H1 (cell line): Measurements from ENCODE around the gene LCN2. TPM values are rescaled to one million over a fixed set of nuclear protein-coding genes. Genes with fewer than 3 reads are reported as not detected.

Source experiments
- CTCF ChIA-PET: fragments of 300-600 bp; sonication (Branson Sonifier 250); formaldehyde crosslinking; loops from one replicate; lab custom pipeline; 2021; ENCODE audit not compliant: partially characterized antibody; lab: Charles Lee
- POLR2A ChIA-PET: fragments of 300-600 bp; sonication (Branson Sonifier 250); formaldehyde crosslinking; loops from one replicate; lab custom pipeline; 2021; ENCODE audit warnings: inconsistent platforms; ENCODE audit not compliant: partially characterized antibody; lab: Charles Lee
- DNase-seq, 2 experiments: peaks; one replicate each; pipeline versions ENCODE4 v3.0.0 to v3.0.0-alpha.2; 2010 to 2022; ENCODE audit warnings: low spot score in 2 of 2, low read depth in 1 of 2, mixed read lengths in 1 of 2
- FAIRE-seq: peaks from 2 replicates; lab custom pipeline; 2011; peaks lifted over from hg19 to GRCh38; lab: Jason Lieb, UNC
- H2AFZ ChIP-seq: 2 replicates; pipeline ENCODE4 v1.8.1; 2012; ENCODE audit warnings: low read length, inconsistent platforms
- H2AK5ac ChIP-seq: 2 replicates; pipeline ENCODE4 v1.6.1; 2013; ENCODE audit warnings: low read depth, low read length
- H2BK120ac ChIP-seq: replicated peaks from 2 replicates; pipeline ENCODE3; 2013; ENCODE audit warnings: low read depth, low read length, inconsistent platforms
- H2BK12ac ChIP-seq: 2 replicates; pipeline ENCODE4 v1.6.1; 2013; ENCODE audit warnings: low read depth, low read length
- H2BK15ac ChIP-seq: 2 replicates; pipeline ENCODE4 v1.6.1; 2013; ENCODE audit warnings: low read length
- H2BK20ac ChIP-seq: 2 replicates; pipeline ENCODE4 v1.6.1; 2013; ENCODE audit warnings: low read length
- H2BK5ac ChIP-seq: 2 replicates; pipeline ENCODE4 v1.6.1; 2013; ENCODE audit warnings: low read depth, low read length
- H3K14ac ChIP-seq: 2 replicates; pipeline ENCODE4 v1.6.1; 2013; ENCODE audit warnings: inconsistent platforms; ENCODE audit not compliant: insufficient read length
- H3K18ac ChIP-seq: 2 replicates; pipeline ENCODE4 v1.6.1; 2013; ENCODE audit warnings: low read length; ENCODE audit errors: extremely low read depth
- H3K23ac ChIP-seq: 2 replicates; pipeline ENCODE4 v1.6.1; 2013; ENCODE audit warnings: inconsistent platforms; ENCODE audit not compliant: insufficient read length
- H3K23me2 ChIP-seq: 2 replicates; pipeline ENCODE4 v1.6.1; 2013; ENCODE audit warnings: low read depth, low read length
- H3K27ac ChIP-seq: 2 replicates; pipeline ENCODE4 v1.6.1; 2011; ENCODE audit warnings: low read depth, low read length, inconsistent platforms
- H3K27me3 ChIP-seq, 4 experiments: replicated peaks in 1 of 4; 1 replicate in 1 of 4; 2 replicates in 3 of 4; pipeline versions ENCODE4 v1.6.1 to v1.8.1; 2011 to 2013; ENCODE audit warnings: low read length in 3 of 4, mild to moderate bottlenecking in 3 of 4, inconsistent platforms in 2 of 4, mixed read lengths in 2 of 4, moderate library complexity in 1 of 4; ENCODE audit not compliant: control insufficient read depth in 3 of 4, insufficient read depth in 3 of 4; ENCODE audit errors: extremely low read depth in 1 of 4
- H3K36me3 ChIP-seq, 4 experiments: 2 replicates each; pipeline versions ENCODE4 v1.6.1 to v1.8.1; 2011 to 2013; ENCODE audit warnings: mild to moderate bottlenecking in 4 of 4, low read length in 3 of 4, moderate library complexity in 2 of 4, control low read depth in 1 of 4, inconsistent platforms in 1 of 4; ENCODE audit not compliant: insufficient read depth in 4 of 4, control insufficient read depth in 2 of 4
- H3K4ac ChIP-seq: replicated peaks from 2 replicates; pipeline ENCODE3; 2013; ENCODE audit warnings: low read length, low read depth, mixed read lengths, inconsistent platforms; ENCODE audit not compliant: insufficient read length
- H3K4me1 ChIP-seq, 4 experiments: replicated peaks in 1 of 4; 1 replicate in 1 of 4; 2 replicates in 3 of 4; pipeline versions ENCODE4 v1.6.1 to v1.8.1; 2011 to 2013; ENCODE audit warnings: low read length in 3 of 4, inconsistent platforms in 2 of 4, mixed read lengths in 1 of 4; ENCODE audit not compliant: insufficient read depth in 4 of 4, control insufficient read depth in 3 of 4
- H3K4me2 ChIP-seq, 2 experiments: 2 replicates each; pipeline versions ENCODE4 v1.6.1 to v1.8.1; 2011 to 2013; ENCODE audit warnings: low read depth in 2 of 2, low read length in 2 of 2, control low read depth in 1 of 2, inconsistent platforms in 1 of 2, mild to moderate bottlenecking in 1 of 2; ENCODE audit not compliant: insufficient read depth in 1 of 2
- H3K4me3 ChIP-seq, 4 experiments: fragments of 200-600, 300-600 bp in 1 of 4; sonication (generic), shearing (Covaris generic), sonication (Bioruptor Twin) in 1 of 4; 2 replicates each; pipeline versions ENCODE4 v1.5.1 to v1.8.1; 2011 to 2016; ENCODE audit warnings: low read length in 4 of 4, low read depth in 3 of 4, control low read depth in 2 of 4, inconsistent platforms in 2 of 4, mild to moderate bottlenecking in 2 of 4, mixed read lengths in 1 of 4, moderate library complexity in 1 of 4; ENCODE audit not compliant: insufficient read depth in 2 of 4; ENCODE audit errors: extremely low read depth in 1 of 4
- H3K56ac ChIP-seq: replicated peaks from 2 replicates; pipeline ENCODE3; 2013; ENCODE audit warnings: low read depth, mild to moderate bottlenecking, mixed read lengths, low read length, inconsistent platforms; ENCODE audit not compliant: insufficient read length
- H3K79me1 ChIP-seq: 2 replicates; pipeline ENCODE4 v1.6.1; 2013; ENCODE audit warnings: low read depth, low read length, control low read depth
- H3K79me2 ChIP-seq, 2 experiments: 2 replicates each; pipeline versions ENCODE4 v1.6.1 to v1.8.1; 2012 to 2013; ENCODE audit warnings: low read length in 2 of 2, mild to moderate bottlenecking in 2 of 2, inconsistent platforms in 1 of 2; ENCODE audit not compliant: insufficient read depth in 2 of 2, control insufficient read depth in 1 of 2
- H3K9ac ChIP-seq, 4 experiments: replicated peaks in 1 of 4; 1 replicate in 1 of 4; 2 replicates in 3 of 4; pipeline versions ENCODE4 v1.6.1 to v1.8.1; 2011 to 2013; ENCODE audit warnings: low read depth in 3 of 4, low read length in 3 of 4, control low read depth in 2 of 4, mild to moderate bottlenecking in 2 of 4, moderate library complexity in 2 of 4, inconsistent platforms in 1 of 4; ENCODE audit errors: extremely low read depth in 1 of 4
- H3K9me3 ChIP-seq, 2 experiments: 2 replicates each; pipeline versions ENCODE4 v1.6.1 to v1.8.1; 2012 to 2013; ENCODE audit warnings: mild to moderate bottlenecking in 2 of 2, moderate library complexity in 2 of 2, control low read depth in 1 of 2, inconsistent platforms in 1 of 2, low read depth in 1 of 2, low read length in 1 of 2, mixed read lengths in 1 of 2; ENCODE audit not compliant: insufficient read depth in 2 of 2
- H4K20me1 ChIP-seq, 2 experiments: replicated peaks in 1 of 2; 2 replicates each; pipeline versions ENCODE3 to v1.8.1; 2011 to 2013; ENCODE audit warnings: inconsistent platforms in 2 of 2, low read length in 2 of 2, mild to moderate bottlenecking in 1 of 2; ENCODE audit not compliant: insufficient read depth in 2 of 2, control insufficient read depth in 1 of 2
- H4K5ac ChIP-seq: 2 replicates; pipeline ENCODE4 v1.6.1; 2013; ENCODE audit warnings: low read length, low read depth, mixed read lengths, inconsistent platforms; ENCODE audit not compliant: insufficient read length
- H4K8ac ChIP-seq: 2 replicates; pipeline ENCODE4 v1.8.0; 2013; ENCODE audit warnings: mild to moderate bottlenecking, moderate library complexity, low read length, inconsistent platforms; ENCODE audit not compliant: insufficient read depth; ENCODE audit errors: extremely low read depth
- H4K91ac ChIP-seq: replicated peaks from 2 replicates; pipeline ENCODE3; 2013; ENCODE audit warnings: low read length, mixed read lengths, inconsistent platforms; ENCODE audit not compliant: insufficient read length
- CBX8 ChIP-seq: fragments of 300-800, 300-1000 bp; sonication (generic); IDR thresholded peaks from 2 replicates; pipeline ENCODE4 v1.7.1; 2016; ENCODE audit warnings: low read depth, low read length, borderline replicate concordance
- GTF2F1 ChIP-seq: IDR thresholded peaks from 2 replicates; pipeline ENCODE4 v1.6.1; 2012; ENCODE audit warnings: low read depth, low read length, improper control_type of control experiment, borderline replicate concordance
- NRF1 ChIP-seq: IDR thresholded peaks from 2 replicates; pipeline ENCODE4 v1.6.1; 2011; ENCODE audit warnings: mild to moderate bottlenecking, low read depth, low read length, improper control_type of control experiment
- POU5F1 ChIP-seq: IDR thresholded peaks from 2 replicates; pipeline ENCODE4 v1.6.1; 2011; ENCODE audit warnings: low read depth, mild to moderate bottlenecking, low read length, moderate library complexity
- RAD21 ChIP-seq, 2 experiments: IDR thresholded peaks in 1 of 2; conservative IDR thresholded peaks in 1 of 2; 2 replicates each; pipeline ENCODE4 v1.6.1; 2011; ENCODE audit warnings: low read depth in 2 of 2, low read length in 2 of 2, improper control_type of control experiment in 1 of 2, inconsistent platforms in 1 of 2, mild to moderate bottlenecking in 1 of 2, moderate library complexity in 1 of 2
- RXRA ChIP-seq: IDR thresholded peaks from 2 replicates; pipeline ENCODE4 v1.6.1; 2011; ENCODE audit warnings: low read depth, mild to moderate bottlenecking, low read length, moderate library complexity; ENCODE audit not compliant: insufficient read depth
- SP1 ChIP-seq: IDR thresholded peaks from 2 replicates; pipeline ENCODE4 v1.6.1; 2011; ENCODE audit warnings: low read depth, low read length
- SP2 ChIP-seq: IDR thresholded peaks from 2 replicates; pipeline ENCODE4 v1.6.1; 2012; ENCODE audit warnings: mild to moderate bottlenecking, low read length, inconsistent platforms
- YY1 ChIP-seq: IDR thresholded peaks from 2 replicates; pipeline ENCODE4 v1.6.1; 2011; ENCODE audit warnings: low read depth, mild to moderate bottlenecking, low read length
- WGBS, 2 experiments: shearing (Covaris generic) in 1 of 2; methylation state at CpG; one replicate each; pipeline versions ENCODE4 v1.1.6 to v1.1.7; 2013 to 2015; ENCODE audit warnings: low lambda C conversion rate in 2 of 2, mixed read lengths in 2 of 2, inconsistent platforms in 1 of 2, low coverage in 1 of 2, missing lambda C conversion rate in 1 of 2; ENCODE audit not compliant: insufficient replicate concordance in 2 of 2, insufficient coverage in 1 of 2, insufficient read length in 1 of 2; ENCODE audit errors: extremely low coverage in 1 of 2, missing lambda C conversion rate in 1 of 2; 5-methylcytosine and 5-hydroxymethylcytosine counted together
- polyA plus RNA-seq, 7 experiments: library from polyadenylated mRNA; depleted of rRNA in 3 of 7; stranded (reverse) in 5 of 7; unstranded in 2 of 7; fragments of >200 nt in 5 of 7; fragments of 200-250 nt in 2 of 7; gene quantifications; 1 replicate in 5 of 7; 2 replicates in 1 of 7; 4 replicates in 1 of 7; pipeline versions ENCODE4 v1.2.1 to v1.2.3, GENCODE V29; 2011 to 2013; ENCODE audit warnings: missing spikeins in 2 of 7, mixed read lengths in 2 of 7
- total RNA-seq: library from RNA; stranded (reverse); fragmentation: NEBNext Ultra II Directional; extraction: Animal tissue kit (Norgen Biotek cat#: 25700); gene quantifications from 2 replicates; pipeline ENCODE4 v1.2.1, GENCODE V29; 2021
- TF ChIP-seq, protein P1 (sequence below): IDR thresholded peaks from 2 replicates; pipeline ENCODE4 v1.6.1; 2012; ENCODE audit warnings: inconsistent platforms
- TF ChIP-seq, protein P2 (sequence below): IDR thresholded peaks from 2 replicates; pipeline ENCODE4 v1.6.1; 2011; ENCODE audit warnings: low read depth, mild to moderate bottlenecking, low read length; ENCODE audit not compliant: insufficient read depth

Gene LCN2
- total and polyA plus RNA-seq, 2 of the 8 experiments (the other 6 are each of a cell fraction or from before 2014, with no cell fraction given), result 1.1 to 1.6 TPM

GRCh38 chr9:128124451-128124850 lies 24.8 kb upstream of the LCN2 start:
- Histone ChIP-seq H3K56ac (no peak overlapping the region), H3K4ac (no peak overlapping the region), H3K79me2 (peaks cover 0 to 20% of the 10 kb centered on the region in 2 experiments; a peak in 1 of 4 replicates), H2BK12ac (no peak overlapping the region), H3K23ac (no peak overlapping the region), H4K20me1 (peaks cover 3 to 16% of the 10 kb centered on the region in 2 experiments), H2BK120ac (no peak overlapping the region), H2AK5ac (no peak overlapping the region), H2AFZ (no peak overlapping the region), H4K8ac (no peak overlapping the region), H3K27ac (no peak overlapping the region), H3K4me1 (peaks cover 0 to 6% (median 3%) of the 10 kb centered on the region in 4 experiments; a peak in 4 of 7 replicates), H3K4me3 (no peak overlapping the region), H3K27me3 (peaks cover 0 to 8% (median 7%) of the 10 kb centered on the region in 4 experiments; a peak in 5 of 7 replicates), H3K36me3 (peaks cover 2 to 26% (median 8%) of the 10 kb centered on the region in 4 experiments; a peak in 4 of 8 replicates), H3K9me3 (peaks cover 0 to 4% of the 10 kb centered on the region in 2 experiments; a peak in 1 of 4 replicates), H2BK5ac (no peak overlapping the region), H4K91ac (no peak overlapping the region), H3K79me1 (peaks cover 4% of the 10 kb centered on the region; the same call in 1 of the 2 replicates), H2BK15ac (no peak overlapping the region), H3K9ac (no peak overlapping the region), H3K18ac (no peak overlapping the region), H4K5ac (no peak overlapping the region), H3K4me2 (no peak overlapping the region), H2BK20ac (no peak overlapping the region), H3K14ac (no peak overlapping the region), H3K23me2 (peaks cover 6% of the 10 kb centered on the region; the same call in 1 of the 2 replicates)
- 89% methylated on average over 8 of the region's 8 CpGs; no CpG with 5 or more reads in 1 of the 2 experiments for WGBS, 2 experiments
- no peak for DNase-seq
- POLR2A ChIA-PET, result interaction anchor here (0.7 to 3.4 kb wide), 9 partner anchors 10 to 261 kb away, joined by 3 to 15 read pairs (median 5); partner anchors contain the start of gene BBLN
- FAIRE-seq, result no peak
- CTCF ChIA-PET, result interaction anchor here (0.6 to 9.9 kb wide), 38 partner anchors 8 to 284 kb away, joined by 3 to 74 read pairs (median 4); partner anchors contain the start of genes CIZ1, DNM1, LCN2 and NAIF1
- TF ChIP-seq CBX8, result no peak
- no peak for TF ChIP-seq SP1
- TF ChIP-seq RAD21 (IDR thresholded peaks at IDR 0.05 in 1 of 2, conservative IDR thresholded peaks at IDR 0.05 in 1 of 2; ENCODE audit: low read depth in 2 of 2, low read length in 2 of 2), result no peak
- TF ChIP-seq RXRA, result no peak
- TF ChIP-seq SP2, result no peak
- no peak for TF ChIP-seq POU5F1
- TF ChIP-seq, protein P1, sequence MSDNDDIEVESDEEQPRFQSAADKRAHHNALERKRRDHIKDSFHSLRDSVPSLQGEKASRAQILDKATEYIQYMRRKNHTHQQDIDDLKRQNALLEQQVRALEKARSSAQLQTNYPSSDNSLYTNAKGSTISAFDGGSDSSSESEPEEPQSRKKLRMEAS, result no peak
- TF ChIP-seq GTF2F1, result no peak
- no peak for TF ChIP-seq NRF1
- no peak for TF ChIP-seq YY1
- TF ChIP-seq, protein P2, sequence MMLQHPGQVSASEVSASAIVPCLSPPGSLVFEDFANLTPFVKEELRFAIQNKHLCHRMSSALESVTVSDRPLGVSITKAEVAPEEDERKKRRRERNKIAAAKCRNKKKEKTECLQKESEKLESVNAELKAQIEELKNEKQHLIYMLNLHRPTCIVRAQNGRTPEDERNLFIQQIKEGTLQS, result no peak
